ENCODE measurements around the gene GAP43. TPM values are rescaled to one million over a fixed set of nuclear protein-coding genes. Genes with fewer than 3 reads are reported as not detected.

GAP43 gene
- total and polyA plus RNA-seq, 2 of the 4 experiments (the other 2 are of a cell fraction) = 0.36 to 0.51 TPM

- Histone ChIP-seq H3K27ac (ENCODE audit: insufficient read depth, low read length) (no peak overlapping the region), H2BK120ac (ENCODE audit: low read depth, low read length) (no peak overlapping the region), H3K9me3 (ENCODE audit: control insufficient read depth, insufficient read depth, low read length) (no peaks in the 10 kb centered on the region), H4K20me1 (ENCODE audit: insufficient read depth, low read length) (no peaks in the 10 kb centered on the region), H4K8ac (ENCODE audit: low read depth in 2 of 2, low read length in 2 of 2) (no peak overlapping the region), H3K14ac (replicated peaks; ENCODE audit: low read depth, low read length) (no peak overlapping the region), H2BK5ac (ENCODE audit: low read depth, low read length, poor library complexity, severe bottlenecking) (no peak overlapping the region), H3K23ac (ENCODE audit: low read depth, low read length) (no peak overlapping the region), H2AK5ac (ENCODE audit: low read depth, low read length) (no peak overlapping the region), H3K27me3 (ENCODE audit: control insufficient read depth, insufficient read depth, low read length) (peaks cover 32% of the 10 kb centered on the region), H3K79me1 (ENCODE audit: low read depth in 1 of 2, low read length in 2 of 2) (no peaks in the 10 kb centered on the region), H2AFZ (replicated peaks; ENCODE audit: low read length, poor library complexity) (no peak overlapping the region), H3K9ac (ENCODE audit: low read depth, low read length) (no peak overlapping the region), H3K4me2 (ENCODE audit: low read depth, low read length) (no peak overlapping the region), H2BK15ac (ENCODE audit: low read depth, low read length) (no peak overlapping the region), H3K18ac (ENCODE audit: low read depth, low read length) (no peak overlapping the region), H4K91ac (ENCODE audit: insufficient read depth, low read depth, low read length) (no peak overlapping the region), H3K4me1 (ENCODE audit: control insufficient read depth, insufficient read depth, low read length) (peaks cover 3% of the 10 kb centered on the region; the same call in 1 of the 2 replicates), H2AK9ac (replicated peaks; ENCODE audit: low read depth, low read length, poor library complexity) (no peak overlapping the region), H3K56ac (ENCODE audit: extremely low read depth, insufficient read depth, low read length) (no peak overlapping the region), H3K4me3 (ENCODE audit: insufficient read depth, low read depth, low read length) (no peak overlapping the region), H4K5ac (ENCODE audit: low read depth, low read length) (no peak overlapping the region), H3K36me3 (ENCODE audit: control insufficient read depth, insufficient read depth, low read length) (no peaks in the 10 kb centered on the region), H3K9me1 (ENCODE audit: insufficient read depth, low read length) (no peaks in the 10 kb centered on the region), H2BK20ac (ENCODE audit: low read depth, low read length) (no peak overlapping the region), H3K4ac (ENCODE audit: low read depth, low read length) (no peak overlapping the region)
- DNase-seq = no peak
- in situ Hi-C loops (cut with MboI; ENCODE audit: low sequenced_read_pairs) = no loop called here
- TF ChIP-seq CEBPB (IDR thresholded peaks at IDR 0.05; ENCODE audit: low read depth, low read length) = no peak
- TF ChIP-seq NFE2L2 (IDR thresholded peaks at IDR 0.05; ENCODE audit: low read depth, low read length) = no peak
- no peak for TF ChIP-seq RAD21 (IDR thresholded peaks at IDR 0.05; ENCODE audit: low read length)
- TF ChIP-seq MAFK (IDR thresholded peaks at IDR 0.05; ENCODE audit: low read depth, low read length) = no peak
- TF ChIP-seq MAZ (IDR thresholded peaks at IDR 0.05; ENCODE audit: borderline replicate concordance, low read depth, low read length) = no peak
- no peak for TF ChIP-seq RFX5 (IDR thresholded peaks at IDR 0.05; ENCODE audit: low read depth, low read length)
- no peak for TF ChIP-seq SMC3 (IDR thresholded peaks at IDR 0.05; ENCODE audit: low read depth, low read length)
- ChIA-PET POLR2A (ENCODE audit: unreplicated experiment) (no interaction called here), CTCF (no interaction called here)
- ATAC-seq (ENCODE audit: low read depth) = no peak
- intact Hi-C loops (cut with micrococcal nuclease) = no loop called here
- no TSS peak for BruUV-seq (replicated peaks)
- dilution Hi-C loops (cut with HindIII; ENCODE audit: low sequenced_read_pairs, unreplicated experiment) = no loop called here
- no CpG with 5 or more reads among the region's 5 CpGs for WGBS, 2 experiments (ENCODE audit: extremely low coverage in 2 of 2, insufficient read length in 1 of 2)
Observed at GRCh38 chr3:115626006-115626409, 2.7 kb downstream of the GAP43 start.
